ENCODE results near the gene ZNF766. TPM values are rescaled to one million over a fixed set of nuclear protein-coding genes. Genes with fewer than 3 reads are reported as not detected.

The ZNF766 gene
- total RNA-seq, 1 donor from 2014 or later, result 24.1 TPM

GRCh38 chr19:52231154-52231910, 38.1 kb upstream of the ZNF766 start:
- Mint-ChIP-seq H3K27me3 (no peaks in the 10 kb centered on the region), H3K27ac (no peak overlapping the region), H3K36me3 (peaks cover 29% of the 10 kb centered on the region), H3K4me3 (no peak overlapping the region), H3K4me1 (ENCODE audit: unreplicated experiment) (no peaks in the 10 kb centered on the region), H3K9me3 (no peaks in the 10 kb centered on the region)
- no peak for TF ChIP-seq CTCF (conservative IDR thresholded peaks at IDR 0.05)
- no peak for DNase-seq (ENCODE audit: extremely low spot score, unreplicated experiment)

GRCh38 chr19:52234406-52234805, 35.0 kb upstream of the ZNF766 start:
- H3K27ac Mint-ChIP-seq, result no peak overlapping the region
- H3K9me3 Mint-ChIP-seq, result no peaks in the 10 kb centered on the region
- H3K36me3 Mint-ChIP-seq, result peaks cover 9% of the 10 kb centered on the region
- H3K4me1 Mint-ChIP-seq (ENCODE audit: unreplicated experiment), result peaks cover 3% of the 10 kb centered on the region
- H3K4me3 Mint-ChIP-seq, result no peak overlapping the region
- H3K27me3 Mint-ChIP-seq, result no peaks in the 10 kb centered on the region
- no peak for TF ChIP-seq CTCF (conservative IDR thresholded peaks at IDR 0.05)
- no peak for DNase-seq (ENCODE audit: extremely low spot score, unreplicated experiment)

GRCh38 chr19:52237197-52237596, 32.2 kb upstream of the ZNF766 start:
- TF ChIP-seq CTCF (conservative IDR thresholded peaks at IDR 0.05), result no peak
- no peaks in the 10 kb centered on the region for H3K36me3 Mint-ChIP-seq
- no peaks in the 10 kb centered on the region for H3K27me3 Mint-ChIP-seq
- H3K4me3 Mint-ChIP-seq, result no peak overlapping the region
- DNase-seq (ENCODE audit: extremely low spot score, unreplicated experiment), result no peak
- no peaks in the 10 kb centered on the region for H3K9me3 Mint-ChIP-seq
- H3K27ac Mint-ChIP-seq, result no peak overlapping the region
- peaks cover 3% of the 10 kb centered on the region for H3K4me1 Mint-ChIP-seq (ENCODE audit: unreplicated experiment)

GRCh38 chr19:52237771-52238400, 31.5 kb upstream of the ZNF766 start:
- no peaks in the 10 kb centered on the region for H3K36me3 Mint-ChIP-seq
- H3K9me3 Mint-ChIP-seq, result no peaks in the 10 kb centered on the region
- H3K27ac Mint-ChIP-seq, result no peak overlapping the region
- DNase-seq (ENCODE audit: extremely low spot score, unreplicated experiment), result no peak
- no peaks in the 10 kb centered on the region for H3K27me3 Mint-ChIP-seq
- peaks cover 3% of the 10 kb centered on the region for H3K4me1 Mint-ChIP-seq (ENCODE audit: unreplicated experiment)
- no peak overlapping the region for H3K4me3 Mint-ChIP-seq
- TF ChIP-seq CTCF (conservative IDR thresholded peaks at IDR 0.05), result peak; percentile 91

- H3K27ac Mint-ChIP-seq, result no peak overlapping the region
- DNase-seq (ENCODE audit: extremely low spot score, unreplicated experiment), result no peak
- no peak for TF ChIP-seq CTCF (conservative IDR thresholded peaks at IDR 0.05)
- no peaks in the 10 kb centered on the region for H3K36me3 Mint-ChIP-seq
- H3K4me3 Mint-ChIP-seq, result no peak overlapping the region
- H3K27me3 Mint-ChIP-seq, result no peaks in the 10 kb centered on the region
- H3K4me1 Mint-ChIP-seq (ENCODE audit: unreplicated experiment), result no peaks in the 10 kb centered on the region
- H3K9me3 Mint-ChIP-seq, result no peaks in the 10 kb centered on the region
Measured at GRCh38 chr19:52244021-52244420, 25.4 kb upstream of the ZNF766 start.

Data from type B pancreatic cell (in vitro differentiated cells).